ENCODE data around the gene STON2. TPM values are rescaled to one million over a fixed set of nuclear protein-coding genes. Genes with fewer than 3 reads are reported as not detected.
"Not testable (repeated sequence)": the region's sequence is repeated elsewhere in the genome, so short reads cannot be mapped to it uniquely, and the experiment has no call there.

STON2 gene
- polyA plus RNA-seq, 6 donors from 2014 or later: 0.21 to 0.84 (median 0.29) TPM; not detected in 2

- peaks cover 8 to 24% (median 16%) of the 10 kb centered on the region in 7 donors for H3K9me3 Mint-ChIP-seq
- no peak overlapping the region for H3K4me3 Mint-ChIP-seq
- H3K36me3 Mint-ChIP-seq: peaks cover 10 to 12% of the 10 kb centered on the region in 2 donors
- H3K27ac Mint-ChIP-seq: no peak overlapping the region
- DNase-seq: no peak
- no peak for ATAC-seq (ENCODE audit: low read depth in 2 of 2)
- H3K4me1 Mint-ChIP-seq: no peaks in the 10 kb centered on the region
- H3K27me3 Mint-ChIP-seq: peaks cover 4 to 14% (median 12%) of the 10 kb centered on the region in 3 donors
Measured at GRCh38 chr14:81246461-81247270, 153.5 kb downstream of the STON2 start.

GRCh38 chr14:81245771-81246170 is 154.4 kb downstream of the STON2 start:
- Mint-ChIP-seq H3K4me3 (no peak overlapping the region), H3K9me3 (peaks cover 8 to 24% (median 16%) of the 10 kb centered on the region in 7 donors), H3K36me3 (peaks cover 10 to 12% of the 10 kb centered on the region in 2 donors), H3K27ac (peak overlapping the region in 2 of 6 donors; percentile 5 to 61), H3K4me1 (no peaks in the 10 kb centered on the region), H3K27me3 (peaks cover 0 to 15% (median 12%) of the 10 kb centered on the region in 3 donors)
- no peak for DNase-seq
- ATAC-seq (ENCODE audit: low read depth in 2 of 2): no peak

- Mint-ChIP-seq H3K9me3 (peaks cover 8 to 27% (median 17%) of the 10 kb centered on the region in 7 donors), H3K27me3 (peaks cover 0 to 20% (median 12%) of the 10 kb centered on the region in 3 donors), H3K36me3 (peaks cover 10 to 12% of the 10 kb centered on the region in 2 donors), H3K27ac (peak overlapping the region in 1 of 6 donors; percentile 41)
- H3K4me3 Mint-ChIP-seq; ATAC-seq (ENCODE audit: low read depth in 2 of 2); DNase-seq; H3K4me1 Mint-ChIP-seq: not testable (repeated sequence)
Measured at GRCh38 chr14:81244431-81244830, 155.7 kb downstream of the STON2 start.

DNA sequence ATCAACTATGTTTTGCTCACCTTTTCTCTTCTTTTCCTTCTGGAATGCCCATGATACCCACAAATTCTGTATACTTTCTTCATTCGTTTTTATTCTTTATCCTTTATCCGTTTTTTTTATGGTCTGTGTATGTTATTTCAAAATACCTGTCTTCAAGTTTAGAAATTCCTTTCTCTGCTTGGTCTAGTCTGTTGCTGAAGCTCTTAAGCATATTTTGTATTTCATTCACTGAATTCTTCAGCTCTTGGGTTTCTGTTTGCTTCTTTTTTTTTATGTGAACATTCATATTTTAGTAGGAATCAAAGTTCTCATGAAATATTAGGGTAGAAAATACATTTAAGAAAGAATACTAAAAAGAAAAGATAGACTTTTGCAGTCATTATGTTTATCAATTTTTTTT is 156.6 kb downstream of the STON2 start:
- Mint-ChIP-seq H3K4me3 (no peak overlapping the region), H3K36me3 (peaks cover 10 to 12% of the 10 kb centered on the region in 2 donors)

DNA sequence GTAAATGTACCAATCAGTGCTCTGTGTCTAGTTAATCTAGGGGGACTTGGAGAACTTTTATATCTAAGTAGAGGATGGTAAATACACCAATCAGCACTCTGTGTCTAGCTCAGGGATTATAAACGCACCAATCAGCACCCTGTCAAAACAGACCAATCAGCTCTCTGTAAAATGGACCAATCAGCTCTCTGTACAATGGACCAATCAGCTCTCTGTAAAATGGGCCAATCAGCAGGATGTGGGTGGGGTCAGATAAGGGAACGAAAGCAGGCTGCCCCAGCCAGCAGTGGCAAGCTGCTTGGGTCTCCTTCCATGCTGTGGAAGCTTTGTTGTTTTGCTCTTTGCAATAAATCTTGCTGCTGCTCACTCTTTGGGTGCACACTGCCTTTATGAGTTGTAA is 163.3 kb downstream of the STON2 start:
- not testable (repeated sequence) for H3K36me3 Mint-ChIP-seq; H3K27me3 Mint-ChIP-seq; ATAC-seq (ENCODE audit: low read depth in 2 of 2); H3K4me1 Mint-ChIP-seq; DNase-seq; H3K9me3 Mint-ChIP-seq; H3K27ac Mint-ChIP-seq
- H3K4me3 Mint-ChIP-seq: peak overlapping the region in 2 of 8 donors; percentile 22 to 27

More for the DNA sequence above, 156.6 kb downstream of the STON2 start:
- H3K4me1 Mint-ChIP-seq: no peaks in the 10 kb centered on the region
- H3K9me3 Mint-ChIP-seq: peaks cover 8 to 27% (median 17%) of the 10 kb centered on the region in 7 donors
- H3K27ac Mint-ChIP-seq: peak overlapping the region in 1 of 6 donors; percentile 81
- ATAC-seq (ENCODE audit: low read depth in 2 of 2) (no peak), DNase-seq (no peak)
- H3K27me3 Mint-ChIP-seq: peaks cover 0 to 20% (median 12%) of the 10 kb centered on the region in 3 donors

DNA sequence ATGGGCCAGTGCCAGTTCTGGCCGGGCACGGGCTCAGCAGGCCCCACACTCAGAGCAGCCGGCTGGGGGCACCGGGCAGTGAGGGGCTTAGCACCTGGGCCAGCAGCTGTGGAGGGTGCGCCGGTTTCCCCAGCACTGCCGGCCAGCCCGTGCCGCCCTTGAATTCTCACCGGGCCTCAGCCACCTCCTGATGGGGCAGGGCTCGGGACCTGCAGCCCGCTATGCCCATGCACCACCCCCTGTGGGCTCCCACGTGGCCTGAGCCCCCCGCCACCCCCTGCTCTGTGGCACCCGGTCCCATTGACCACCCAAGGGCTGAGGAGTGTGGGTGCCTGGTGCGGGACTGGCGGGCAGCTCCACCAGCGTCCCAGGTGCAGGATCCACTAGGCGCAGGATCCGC is 164.0 kb downstream of the STON2 start:
- Mint-ChIP-seq H3K4me1 (peaks cover 0 to 8% (median 4%) of the 10 kb centered on the region in 3 donors), H3K27me3 (peaks cover 0 to 9% (median 0%) of the 10 kb centered on the region in 3 donors), H3K36me3 (no peaks in the 10 kb centered on the region), H3K27ac (no peak overlapping the region), H3K9me3 (peaks cover 0 to 7% (median 0%) of the 10 kb centered on the region in 7 donors), H3K4me3 (no peak overlapping the region)
- DNase-seq (no peak), ATAC-seq (ENCODE audit: low read depth in 2 of 2) (no peak)

DNA sequence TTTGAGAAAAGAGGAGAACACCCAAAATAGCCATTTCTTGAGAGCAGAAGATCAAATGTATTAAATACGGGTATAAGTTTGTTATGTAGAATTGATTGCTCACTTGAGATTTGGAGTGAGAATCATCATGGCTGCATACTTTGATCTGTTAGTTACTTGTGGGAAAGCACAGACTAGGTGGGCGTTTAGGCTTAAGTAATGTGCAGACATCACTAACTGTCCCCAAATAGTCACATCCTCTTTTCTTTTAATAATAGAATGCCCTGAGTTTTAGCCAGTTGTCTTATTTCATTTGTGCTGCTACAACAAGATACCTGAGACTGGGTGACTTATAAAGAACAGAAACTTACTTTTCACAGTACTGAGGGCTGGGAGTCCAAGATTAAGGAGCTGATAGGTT is 165.0 kb downstream of the STON2 start:
- H3K4me3 Mint-ChIP-seq: no peak overlapping the region
- H3K27me3 Mint-ChIP-seq: peaks cover 0 to 7% (median under 1%) of the 10 kb centered on the region in 3 donors
- peaks cover 0 to 7% (median 0%) of the 10 kb centered on the region in 7 donors for H3K9me3 Mint-ChIP-seq
- peak in 1 of 2 donors; percentile 43 for ATAC-seq (ENCODE audit: low read depth in 2 of 2)
- H3K27ac Mint-ChIP-seq: no peak overlapping the region
- no peak for DNase-seq
- peaks cover 0 to 8% (median 4%) of the 10 kb centered on the region in 3 donors for H3K4me1 Mint-ChIP-seq
- no peaks in the 10 kb centered on the region for H3K36me3 Mint-ChIP-seq

DNA sequence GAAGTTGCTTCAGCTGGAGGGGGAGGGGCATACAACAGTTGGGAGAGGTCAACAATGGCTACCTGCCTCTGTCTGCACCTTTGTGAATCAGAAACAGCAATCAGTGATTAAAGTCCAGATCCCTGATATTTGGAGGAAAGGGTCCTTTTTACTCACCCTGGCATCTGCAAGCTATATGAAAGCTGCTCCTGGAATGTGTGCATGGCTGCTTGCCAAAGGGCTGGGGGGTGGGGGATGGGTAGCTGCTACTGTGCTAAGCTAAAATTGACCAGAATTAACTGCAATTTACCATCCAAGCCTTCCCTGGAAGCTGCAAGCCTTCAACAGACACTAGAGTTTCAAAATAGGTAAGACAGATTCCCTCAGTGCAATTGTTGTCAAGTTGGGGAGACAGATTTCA is 165.8 kb downstream of the STON2 start:
- H3K27me3 Mint-ChIP-seq: peaks cover 0 to 10% (median 4%) of the 10 kb centered on the region in 3 donors
- H3K4me3 Mint-ChIP-seq: no peak overlapping the region
- ATAC-seq (ENCODE audit: low read depth in 2 of 2): no peak
- H3K9me3 Mint-ChIP-seq: peaks cover 0 to 7% (median 0%) of the 10 kb centered on the region in 7 donors
- H3K27ac Mint-ChIP-seq: peak overlapping the region in 1 of 6 donors; percentile 27
- H3K4me1 Mint-ChIP-seq: peaks cover 0 to 8% (median 4%) of the 10 kb centered on the region in 3 donors
- no peaks in the 10 kb centered on the region for H3K36me3 Mint-ChIP-seq
- no peak for DNase-seq

- H3K4me3 Mint-ChIP-seq: no peak overlapping the region
- H3K9me3 Mint-ChIP-seq: peaks cover 0 to 7% (median 0%) of the 10 kb centered on the region in 7 donors
- peaks cover 0 to 10% (median 4%) of the 10 kb centered on the region in 3 donors for H3K27me3 Mint-ChIP-seq
- ATAC-seq (ENCODE audit: low read depth in 2 of 2): no peak
- DNase-seq: no peak
- peaks cover 0 to 8% (median 4%) of the 10 kb centered on the region in 3 donors for H3K4me1 Mint-ChIP-seq
- H3K27ac Mint-ChIP-seq: no peak overlapping the region
- H3K36me3 Mint-ChIP-seq: no peaks in the 10 kb centered on the region
Measured at GRCh38 chr14:81233615-81234014, 166.5 kb downstream of the STON2 start.

DNA sequence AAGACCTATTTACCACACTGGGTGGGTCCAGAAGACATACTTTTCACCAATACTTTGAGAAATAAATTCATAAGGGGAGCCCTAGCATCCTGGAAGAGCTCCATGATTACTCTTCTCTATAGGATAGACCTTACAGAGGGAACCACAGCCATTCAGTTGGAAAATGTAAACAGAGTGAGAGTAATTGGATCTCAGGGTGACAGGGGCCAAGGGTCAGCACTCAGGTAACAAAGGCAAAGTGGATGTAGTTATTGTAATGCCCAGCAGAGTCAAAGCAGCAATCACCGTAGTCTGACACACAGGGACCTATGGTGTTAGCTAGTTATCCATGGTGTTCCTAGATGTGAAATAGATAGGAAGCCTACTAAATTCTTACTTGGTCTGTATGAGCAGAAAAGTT is 168.6 kb downstream of the STON2 start:
- DNase-seq: no peak
- ATAC-seq (ENCODE audit: low read depth in 2 of 2): no peak
- Mint-ChIP-seq H3K4me1 (peaks cover 0 to 8% (median 4%) of the 10 kb centered on the region in 3 donors), H3K27ac (no peak overlapping the region), H3K27me3 (peaks cover 0 to 10% (median 4%) of the 10 kb centered on the region in 3 donors), H3K9me3 (no peaks in the 10 kb centered on the region), H3K36me3 (no peaks in the 10 kb centered on the region), H3K4me3 (no peak overlapping the region)

DNA sequence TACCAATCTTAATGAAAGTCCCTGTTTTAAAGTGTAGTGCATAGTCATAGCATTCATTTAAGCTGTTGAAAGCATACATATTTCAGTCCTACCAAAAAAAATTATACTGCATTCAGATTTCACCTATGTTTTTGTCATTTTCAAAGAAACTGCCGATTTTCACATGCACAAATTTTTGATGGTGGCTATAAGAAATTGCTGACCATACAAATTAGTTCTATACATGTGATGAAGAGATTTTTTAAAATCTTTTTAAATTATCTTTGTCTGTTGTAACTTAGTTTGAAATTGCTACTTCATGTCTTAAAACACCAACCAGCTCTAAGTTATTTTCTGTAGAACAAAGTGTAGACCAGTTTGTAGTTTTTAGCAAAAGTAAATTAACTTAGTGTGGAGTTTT is 175.9 kb downstream of the STON2 start:
- ATAC-seq (ENCODE audit: low read depth in 2 of 2): no peak
- peaks cover 0 to 3% (median 0%) of the 10 kb centered on the region in 7 donors for H3K9me3 Mint-ChIP-seq
- DNase-seq: no peak
- H3K36me3 Mint-ChIP-seq: peaks cover 0 to 5% of the 10 kb centered on the region in 2 donors
- no peak overlapping the region for H3K27ac Mint-ChIP-seq
- H3K4me3 Mint-ChIP-seq: peak overlapping the region in 1 of 8 donors; percentile 34
- peaks cover 3 to 12% (median 4%) of the 10 kb centered on the region in 3 donors for H3K4me1 Mint-ChIP-seq
- peaks cover 0 to 4% (median 0%) of the 10 kb centered on the region in 3 donors for H3K27me3 Mint-ChIP-seq

GRCh38 chr14:81223788-81224187 is 176.3 kb downstream of the STON2 start:
- not testable (repeated sequence) for H3K27ac Mint-ChIP-seq; DNase-seq; H3K9me3 Mint-ChIP-seq; H3K36me3 Mint-ChIP-seq; H3K27me3 Mint-ChIP-seq; ATAC-seq (ENCODE audit: low read depth in 2 of 2)
- H3K4me3 Mint-ChIP-seq: peak overlapping the region in 1 of 8 donors; percentile 69
- H3K4me1 Mint-ChIP-seq: peaks cover 4 to 16% (median 5%) of the 10 kb centered on the region in 3 donors

DNA sequence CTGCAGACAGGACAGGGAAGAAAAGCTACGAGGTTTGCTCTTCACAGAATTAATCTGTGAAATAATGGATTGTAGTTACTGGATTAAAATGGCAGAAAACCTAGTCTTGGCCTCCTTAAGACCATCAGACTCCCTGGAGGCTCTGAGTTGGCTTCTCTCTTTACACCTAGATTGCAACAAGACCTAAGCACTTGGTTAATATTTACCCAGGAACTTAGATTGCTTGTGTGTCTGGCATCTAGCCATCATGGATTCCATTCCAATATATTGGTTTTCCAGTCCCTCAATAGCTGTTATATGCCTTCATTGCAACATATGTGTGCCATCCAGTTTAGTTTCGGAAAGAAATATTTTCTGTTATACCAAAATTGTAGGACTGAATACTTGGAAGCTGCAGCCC is 177.4 kb downstream of the STON2 start:
- Mint-ChIP-seq H3K27me3 (peaks cover 0 to 4% (median 0%) of the 10 kb centered on the region in 3 donors), H3K9me3 (peaks cover 0 to 4% (median 0%) of the 10 kb centered on the region in 7 donors), H3K36me3 (peaks cover 0 to 8% of the 10 kb centered on the region in 2 donors), H3K27ac (peak overlapping the region in 1 of 6 donors; percentile 73), H3K4me3 (peak overlapping the region in 3 of 8 donors; percentile 41 to 93 (median 53)), H3K4me1 (peaks cover 7 to 23% (median 8%) of the 10 kb centered on the region in 3 donors)
- DNase-seq (no peak), ATAC-seq (ENCODE audit: low read depth in 2 of 2) (no peak)
